ENCODE measurements around the gene OR4L1. TPM values are rescaled to one million over a fixed set of nuclear protein-coding genes. Genes with fewer than 3 reads are reported as not detected.

OR4L1 gene
- total RNA-seq, 2 experiments from 2014 or later = not detected

GRCh38 chr14:20110438-20110837 lies 50.6 kb downstream of the OR4L1 start, which contains the start of gene OR4K17:
TSS of gene OR4K17 (plus strand) at chr14:20110739. CDS start at chr14:20117500, 6,761 bp downstream.
- Mint-ChIP-seq H3K4me3 (no peak within 1 kb of the TSS), H3K36me3 (ENCODE audit: low read depth) (no peaks in the 10 kb centered on the region), H3K9me3 (no peaks in the 10 kb centered on the region), H3K27me3 (no peaks in the 10 kb centered on the region), H3K4me1 (ENCODE audit: low read depth) (no peaks in the 10 kb centered on the region), H3K27ac (no peak within 1 kb of the TSS)
- no peak for TF ChIP-seq CTCF (IDR thresholded peaks at IDR 0.05)
- no peak for ATAC-seq
- ChIA-PET POLR2A (no interaction called here), CTCF (no interaction called here)
- DNase-seq = no peak
- intact Hi-C loops (cut with micrococcal nuclease) = no loop called here

Other genes with a start within 250 kb of the OR4L1 start
- not detected for gene OR4K2, start 184.9 kb upstream of the OR4L1 start, total RNA-seq
- not detected for gene OR4K5, start 139.4 kb upstream of the OR4L1 start, total RNA-seq
- gene OR4K1, start 129.1 kb upstream of the OR4L1 start, total RNA-seq = not detected
- gene OR4K15, start 84.5 kb upstream of the OR4L1 start, total RNA-seq = not detected
- not detected for gene OR4Q2, start 57.9 kb upstream of the OR4L1 start, total RNA-seq
- not detected for gene OR4K14, start 40.7 kb upstream of the OR4L1 start, total RNA-seq
- not detected for gene OR4K13, start 24.0 kb upstream of the OR4L1 start, total RNA-seq
- not detected for gene OR4K17, start 50.7 kb downstream of the OR4L1 start, total RNA-seq
- gene OR4N5, start 78.8 kb downstream of the OR4L1 start, total RNA-seq = not detected
- gene OR11G2, start 130.9 kb downstream of the OR4L1 start, total RNA-seq = not detected
- gene OR11H6, start 163.7 kb downstream of the OR4L1 start, total RNA-seq = not detected
- not detected for gene OR11H7, start 168.9 kb downstream of the OR4L1 start, total RNA-seq
- gene OR11H4, start 179.2 kb downstream of the OR4L1 start, total RNA-seq = not detected
- gene TTC5, start 245.9 kb downstream of the OR4L1 start, total RNA-seq = 10 to 100 TPM; 20.6 to 20.8 TPM

All from activated CD8-positive, alpha-beta T cell treated with anti-CD3 and anti-CD28 coated beads for 36 hours (primary cell).